Natural killer cell (primary cell): ENCODE data around the gene IL18BP. TPM values are rescaled to one million over a fixed set of nuclear protein-coding genes. Genes with fewer than 3 reads are reported as not detected.

Experiments
- ATAC-seq, 3 donors: fragments of 150-1000 bp in 2 of 3; fragments of 200-7000 bp in 1 of 3; cut with Tn5 transposase; 1 replicate in 1 of 3; 2 replicates in 2 of 3; pipeline ENCODE4 v1.10.0; 2021; ENCODE audit warnings: mild to moderate bottlenecking in 2 of 3, moderate library complexity in 2 of 3
- DNase-seq, 2 donors: peaks; one replicate each; pipeline versions ENCODE4 v3.0.0 to v3.0.0-alpha.2; 2013 to 2021; ENCODE audit warnings: mixed read lengths in 1 of 2
- H3K27ac ChIP-seq: one replicate; pipeline ENCODE4 v1.5.1; 2013; ENCODE audit warnings: mild to moderate bottlenecking, low read length
- H3K27me3 ChIP-seq: one replicate; pipeline ENCODE4 v1.6.1; 2013; ENCODE audit warnings: low read length; ENCODE audit not compliant: control insufficient read depth, insufficient read depth
- H3K36me3 ChIP-seq: one replicate; pipeline ENCODE4 v1.6.1; 2013; ENCODE audit warnings: low read length; ENCODE audit not compliant: control insufficient read depth, insufficient read depth
- H3K4me1 ChIP-seq: one replicate; pipeline ENCODE4 v1.6.1; 2013; ENCODE audit warnings: low read length; ENCODE audit not compliant: control insufficient read depth, insufficient read depth
- H3K4me3 ChIP-seq: one replicate; pipeline ENCODE4 v1.5.1; 2013; ENCODE audit warnings: low read length
- H3K9me3 ChIP-seq: one replicate; pipeline ENCODE4 v1.6.1; 2013; ENCODE audit warnings: low read length; ENCODE audit not compliant: control insufficient read depth, insufficient read depth
- H3K27ac Mint-ChIP-seq, 2 donors: one replicate each; pipeline ENCODE4 v1.8.0; 2022; ENCODE audit warnings: mild to moderate bottlenecking in 2 of 2, mixed read lengths in 2 of 2, moderate library complexity in 1 of 2
- H3K27me3 Mint-ChIP-seq, 2 donors: one replicate each; pipeline ENCODE4 v1.8.0; 2022; ENCODE audit warnings: low read depth in 2 of 2, mixed read lengths in 2 of 2
- H3K36me3 Mint-ChIP-seq: one replicate; pipeline ENCODE4 v1.8.0; 2022; ENCODE audit warnings: mixed read lengths
- H3K4me1 Mint-ChIP-seq, 2 donors: one replicate each; pipeline ENCODE4 v1.8.0; 2022; ENCODE audit warnings: mixed read lengths in 2 of 2
- H3K4me3 Mint-ChIP-seq: one replicate; pipeline ENCODE4 v1.8.0; 2022; ENCODE audit warnings: mild to moderate bottlenecking, moderate library complexity, mixed read lengths
- H3K9me3 Mint-ChIP-seq, 2 donors: one replicate each; pipeline ENCODE4 v1.8.0; 2022; ENCODE audit warnings: mixed read lengths in 2 of 2
- WGBS: methylation state at CpG from one replicate; pipeline ENCODE4 v1.1.7; 2013; ENCODE audit warnings: missing lambda C conversion rate; ENCODE audit not compliant: insufficient coverage; 5-methylcytosine and 5-hydroxymethylcytosine counted together
- intact Hi-C: fragments of 100-400 bp; cut with micrococcal nuclease; formaldehyde crosslinking; loops from one replicate; pipeline ENCODE4 v1.14.2; 2022
- total RNA-seq, 4 donors: library from RNA; stranded (reverse); fragments of 120-200 nt in 1 of 4; gene quantifications; one replicate each; pipeline versions ENCODE4 v1.2.3 to v1.2.4, GENCODE V29; 2013 to 2022
- TF ChIP-seq, protein P1 (sequence below): fragments of 200-600 bp; IDR thresholded peaks from one replicate; pipeline ENCODE4 v1.8.0; 2022; ENCODE audit warnings: antibody characterized with exemption

The IL18BP gene
- total RNA-seq, 3 donors from 2014 or later (not counting 1 experiment from before 2014, with no cell fraction given) = 23.1 to 35.5 (median 27.2) TPM

DNA sequence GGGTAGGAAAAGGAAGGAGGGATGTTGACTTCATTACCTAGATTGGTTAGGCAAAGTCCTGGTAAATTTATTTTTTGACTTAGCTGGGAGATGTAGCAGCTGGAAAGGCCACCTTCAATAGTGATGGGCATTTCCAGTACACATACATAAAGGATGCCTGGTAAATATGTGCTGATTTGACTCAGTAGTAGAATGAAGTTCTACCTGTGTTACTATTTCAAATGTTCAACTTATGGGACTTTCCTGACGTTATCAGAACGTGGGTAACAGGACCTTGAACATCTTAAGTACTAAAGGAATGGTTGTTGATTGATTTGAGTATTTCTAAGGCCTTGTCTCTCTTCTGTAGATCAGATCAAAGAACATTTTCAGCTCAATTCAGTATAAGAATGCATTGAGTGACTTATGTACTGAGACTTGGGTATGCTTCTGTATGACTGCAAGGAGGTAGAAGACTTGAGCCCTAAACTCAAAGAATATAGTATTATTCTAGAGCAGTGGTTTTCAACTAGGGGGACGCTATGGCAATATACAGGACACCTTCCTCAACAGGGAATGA is 42.7 kb upstream of the IL18BP start:
- DNase-seq = no peak
- H3K4me3 Mint-ChIP-seq = no peak overlapping the region
- peaks cover 26 to 60% of the 10 kb centered on the region in 2 donors for H3K4me1 Mint-ChIP-seq
- H3K9me3 Mint-ChIP-seq = no peaks in the 10 kb centered on the region
- no peaks in the 10 kb centered on the region for H3K27me3 Mint-ChIP-seq
- intact Hi-C loops = no loop called here
- 84% methylated on average over 2 of the region's 3 CpGs for WGBS
- Histone ChIP-seq H3K27ac (no peak overlapping the region), H3K36me3 (peaks cover 11% of the 10 kb centered on the region), H3K9me3 (no peaks in the 10 kb centered on the region), H3K4me3 (no peak overlapping the region), H3K4me1 (no peaks in the 10 kb centered on the region), H3K27me3 (no peaks in the 10 kb centered on the region)
- H3K36me3 Mint-ChIP-seq = no peaks in the 10 kb centered on the region
- no peak for ATAC-seq
- no peak overlapping the region for H3K27ac Mint-ChIP-seq
- TF ChIP-seq, protein P1, sequence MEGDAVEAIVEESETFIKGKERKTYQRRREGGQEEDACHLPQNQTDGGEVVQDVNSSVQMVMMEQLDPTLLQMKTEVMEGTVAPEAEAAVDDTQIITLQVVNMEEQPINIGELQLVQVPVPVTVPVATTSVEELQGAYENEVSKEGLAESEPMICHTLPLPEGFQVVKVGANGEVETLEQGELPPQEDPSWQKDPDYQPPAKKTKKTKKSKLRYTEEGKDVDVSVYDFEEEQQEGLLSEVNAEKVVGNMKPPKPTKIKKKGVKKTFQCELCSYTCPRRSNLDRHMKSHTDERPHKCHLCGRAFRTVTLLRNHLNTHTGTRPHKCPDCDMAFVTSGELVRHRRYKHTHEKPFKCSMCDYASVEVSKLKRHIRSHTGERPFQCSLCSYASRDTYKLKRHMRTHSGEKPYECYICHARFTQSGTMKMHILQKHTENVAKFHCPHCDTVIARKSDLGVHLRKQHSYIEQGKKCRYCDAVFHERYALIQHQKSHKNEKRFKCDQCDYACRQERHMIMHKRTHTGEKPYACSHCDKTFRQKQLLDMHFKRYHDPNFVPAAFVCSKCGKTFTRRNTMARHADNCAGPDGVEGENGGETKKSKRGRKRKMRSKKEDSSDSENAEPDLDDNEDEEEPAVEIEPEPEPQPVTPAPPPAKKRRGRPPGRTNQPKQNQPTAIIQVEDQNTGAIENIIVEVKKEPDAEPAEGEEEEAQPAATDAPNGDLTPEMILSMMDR = no peak

DNA sequence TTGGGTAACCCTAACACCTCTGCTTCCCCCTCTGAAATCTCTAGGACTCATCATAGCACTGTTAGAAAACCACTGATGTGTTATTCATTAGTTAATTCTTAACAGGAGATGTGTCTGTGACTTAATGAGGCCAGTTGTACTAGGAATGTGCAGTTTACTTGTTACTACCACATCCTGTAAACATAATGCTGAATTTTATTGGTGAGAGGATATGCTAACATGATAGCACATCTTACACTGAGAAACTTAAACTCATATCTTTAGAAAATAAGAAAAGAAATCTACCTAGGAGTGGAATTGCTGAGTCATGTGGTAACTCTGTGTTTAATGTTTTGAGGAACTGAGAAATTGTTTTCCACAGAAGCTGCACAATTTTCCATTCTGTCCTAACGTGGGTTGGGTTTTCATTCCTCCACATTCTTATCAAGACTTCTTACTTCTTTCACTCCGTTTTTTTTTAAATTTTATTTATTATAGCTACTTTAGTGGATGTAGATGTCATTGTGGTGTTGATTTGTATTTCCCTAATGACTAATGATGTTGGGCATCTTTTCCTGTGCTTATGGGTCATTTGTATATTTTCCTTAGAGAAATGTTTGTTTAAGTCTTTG is 36.2 kb upstream of the IL18BP start:
- DNase-seq = no peak
- ATAC-seq = peak; percentile 71 to 91 (median 83)
- H3K36me3 Mint-ChIP-seq = no peaks in the 10 kb centered on the region
- no peak overlapping the region for H3K4me3 ChIP-seq
- WGBS = no CpG with 5 or more reads among the region's 2 CpGs
- peak overlapping the region; percentile 75 to 81 for H3K27ac Mint-ChIP-seq
- H3K27me3 Mint-ChIP-seq = no peaks in the 10 kb centered on the region
- intact Hi-C loops = no loop called here
- no peak overlapping the region for H3K4me3 Mint-ChIP-seq
- H3K27me3 ChIP-seq = no peaks in the 10 kb centered on the region
- H3K27ac ChIP-seq = peak overlapping the region; percentile 33
- H3K9me3 Mint-ChIP-seq = no peaks in the 10 kb centered on the region
- peaks cover 3% of the 10 kb centered on the region for H3K9me3 ChIP-seq
- H3K36me3 ChIP-seq = peaks cover 22% of the 10 kb centered on the region
- H3K4me1 Mint-ChIP-seq = peaks cover 11 to 34% of the 10 kb centered on the region in 2 donors
- H3K4me1 ChIP-seq = no peaks in the 10 kb centered on the region
- TF ChIP-seq, protein P1 = no peak

DNA sequence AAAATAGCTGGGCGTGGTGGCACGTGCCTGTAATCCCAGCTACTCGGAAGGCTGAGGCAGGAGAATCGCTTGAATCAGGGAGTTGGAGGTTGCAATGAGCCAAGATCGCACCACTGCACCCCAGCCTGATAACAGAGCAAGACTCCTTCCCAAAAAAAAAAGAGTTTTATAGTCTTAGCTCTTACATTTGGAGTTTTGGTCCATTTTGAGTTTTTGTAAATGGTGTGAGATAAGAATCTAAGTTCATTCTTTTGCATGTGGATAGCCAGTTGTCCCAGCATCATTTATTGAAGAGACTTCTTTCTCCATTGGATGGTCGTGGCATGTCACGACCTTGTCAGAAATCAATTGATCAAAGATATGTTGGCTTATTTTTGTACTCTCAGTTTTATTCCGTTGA is 35.2 kb upstream of the IL18BP start:
- Histone ChIP-seq H3K27me3 (no peaks in the 10 kb centered on the region), H3K27ac (no peak overlapping the region), H3K4me1 (no peaks in the 10 kb centered on the region), H3K36me3 (peaks cover 22% of the 10 kb centered on the region), H3K9me3 (peaks cover 3% of the 10 kb centered on the region), H3K4me3 (no peak overlapping the region)
- DNase-seq (no peak), ATAC-seq (no peak)
- H3K27me3 Mint-ChIP-seq = no peaks in the 10 kb centered on the region
- peaks cover 10 to 27% of the 10 kb centered on the region in 2 donors for H3K4me1 Mint-ChIP-seq
- no peaks in the 10 kb centered on the region for H3K9me3 Mint-ChIP-seq
- TF ChIP-seq, protein P1 = no peak
- no peaks in the 10 kb centered on the region for H3K36me3 Mint-ChIP-seq
- H3K4me3 Mint-ChIP-seq = no peak overlapping the region
- intact Hi-C loops = no loop called here
- WGBS = 99% methylated on average over 8 of the region's 8 CpGs
- H3K27ac Mint-ChIP-seq = peak overlapping the region in 1 of 2 donors; percentile 53
